MM.1S (cell line): ENCODE measurements around the gene SHISA7.

ENCODE experiments used
- DNase-seq: peaks from one replicate; pipeline ENCODE4 v3.0.0-alpha.2; 2015
- H2AFZ ChIP-seq: fragments of 300-600 bp; sonication (generic); 2 replicates; pipeline ENCODE4 v1.6.0; 2016; ENCODE audit warnings: antibody characterized with exemption, low read length
- H3F3A ChIP-seq: fragments of 300-600 bp; sonication (generic); 2 replicates; pipeline ENCODE4 v1.6.1; 2016; ENCODE audit warnings: mild to moderate bottlenecking, antibody characterized with exemption, low read length, moderate library complexity, mixed read lengths; ENCODE audit not compliant: insufficient read depth
- H3K27ac ChIP-seq: fragments of 300-600 bp; sonication (generic); 2 replicates; pipeline ENCODE4 v1.5.1; 2016; ENCODE audit warnings: mild to moderate bottlenecking, low read length
- H3K27me3 ChIP-seq: fragments of 300-600 bp; sonication (generic); replicated peaks from 2 replicates; pipeline ENCODE4 v1.6.0; 2016; ENCODE audit warnings: low read length; ENCODE audit not compliant: insufficient read depth
- H3K36me3 ChIP-seq: fragments of 300-600 bp; sonication (generic); replicated peaks from 2 replicates; pipeline ENCODE4 v1.6.1; 2016; ENCODE audit warnings: mild to moderate bottlenecking, low read length, mixed read lengths; ENCODE audit not compliant: insufficient read depth
- H3K4me1 ChIP-seq: fragments of 300-600 bp; sonication (generic); 2 replicates; pipeline ENCODE4 v1.6.1; 2016; ENCODE audit warnings: low read length, mixed read lengths
- H3K4me2 ChIP-seq: fragments of 300-600 bp; sonication (generic); 2 replicates; pipeline ENCODE4 v1.6.0; 2016; ENCODE audit warnings: low read depth, low read length
- H3K4me3 ChIP-seq: fragments of 300-600 bp; sonication (generic); 2 replicates; pipeline ENCODE4 v1.5.1; 2016; ENCODE audit warnings: low read length, mixed read lengths
- H3K79me2 ChIP-seq: fragments of 300-600 bp; sonication (generic); 2 replicates; pipeline ENCODE4 v1.6.1; 2016; ENCODE audit warnings: mixed run types, low read length, mixed read lengths
- H3K9ac ChIP-seq: fragments of 300-600 bp; sonication (generic); 2 replicates; pipeline ENCODE4 v1.6.1; 2016; ENCODE audit warnings: low read length, mixed read lengths
- H3K9me2 ChIP-seq: fragments of 300-600 bp; sonication (generic); replicated peaks from 2 replicates; pipeline ENCODE4 v1.6.1; 2016; ENCODE audit warnings: mild to moderate bottlenecking, low read length, mixed read lengths; ENCODE audit not compliant: insufficient read depth
- H3K9me3 ChIP-seq: fragments of 300-600 bp; sonication (generic); replicated peaks from 2 replicates; pipeline ENCODE4 v1.6.1; 2016; ENCODE audit warnings: mild to moderate bottlenecking, low read length, mixed read lengths; ENCODE audit not compliant: insufficient read depth
- H4K20me1 ChIP-seq: fragments of 300-600 bp; sonication (generic); 2 replicates; pipeline ENCODE4 v1.6.1; 2016; ENCODE audit warnings: mild to moderate bottlenecking, low read length, moderate library complexity, mixed read lengths; ENCODE audit not compliant: insufficient read depth
- EZH2 ChIP-seq: fragments of 300-600 bp; sonication (generic); optimal IDR thresholded peaks from 2 replicates; pipeline ENCODE3; 2017; ENCODE audit warnings: low read depth, mild to moderate bottlenecking, antibody characterized with exemption, low read length, mixed read lengths
- EZH2phosphoT487 ChIP-seq: fragments of 300-600 bp; sonication (generic); IDR thresholded peaks from 2 replicates; pipeline ENCODE4 v1.6.1; 2018; ENCODE audit warnings: antibody characterized with exemption, low read length
- TF ChIP-seq, protein P1 (sequence below): fragments of 300-600 bp; sonication (generic); IDR thresholded peaks from 2 replicates; pipeline ENCODE4 v1.5.1; 2016; ENCODE audit warnings: antibody characterized with exemption, low read length, mixed read lengths

The SHISA7 gene

DNA sequence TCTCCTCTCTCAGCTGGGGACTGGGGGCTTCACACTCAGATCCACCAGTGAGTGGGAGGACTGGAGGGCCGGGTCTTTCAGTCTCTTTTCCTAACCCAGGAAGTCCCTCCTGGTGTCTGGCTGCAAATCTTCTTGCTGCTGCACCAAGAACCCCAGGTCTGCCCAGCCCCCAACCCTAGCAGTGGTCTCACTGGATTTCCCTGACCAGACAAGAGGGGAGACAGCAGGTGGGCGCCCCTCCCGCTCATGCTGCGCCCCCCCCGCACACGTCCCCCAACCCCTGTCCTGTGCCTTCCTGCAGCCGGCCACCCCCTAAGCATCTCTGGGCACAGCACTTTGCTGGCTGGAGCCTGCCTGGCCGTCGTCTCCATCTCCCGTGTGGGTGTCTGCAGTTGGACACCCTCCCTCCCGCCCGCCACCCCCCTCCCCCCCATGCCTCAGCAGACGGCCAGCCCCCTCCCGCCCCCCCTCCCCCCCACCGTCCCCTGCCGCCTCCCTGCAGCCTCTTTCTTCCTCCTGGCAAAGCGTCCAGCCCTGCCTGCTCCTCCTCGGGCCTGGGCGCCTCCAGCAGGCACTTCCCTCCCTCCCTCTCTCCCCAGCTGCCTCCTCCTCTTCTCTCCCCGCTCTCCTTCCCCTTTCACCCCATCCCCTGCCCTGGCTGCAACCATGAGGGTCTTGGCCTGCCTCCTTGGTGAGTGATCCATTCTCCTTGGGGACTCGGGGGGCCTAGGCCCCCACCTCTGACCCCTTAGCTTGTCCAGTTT, 45.0 kb upstream of the SHISA7 start, which contains the start of gene SSC5D:
Gene SSC5D (plus strand): TSS at position 513 of the 764 bp plus-strand sequence. CDS start 154 bp downstream, at position 667.
- H3K4me1 ChIP-seq: no peaks in the 10 kb centered on the region
- no peaks in the 10 kb centered on the region for H3K36me3 ChIP-seq
- no peak within 1 kb of the TSS for H3K27ac ChIP-seq
- no peak within 1 kb of the TSS for H3K4me2 ChIP-seq
- no peak for TF ChIP-seq EZH2
- TF ChIP-seq, protein P1, sequence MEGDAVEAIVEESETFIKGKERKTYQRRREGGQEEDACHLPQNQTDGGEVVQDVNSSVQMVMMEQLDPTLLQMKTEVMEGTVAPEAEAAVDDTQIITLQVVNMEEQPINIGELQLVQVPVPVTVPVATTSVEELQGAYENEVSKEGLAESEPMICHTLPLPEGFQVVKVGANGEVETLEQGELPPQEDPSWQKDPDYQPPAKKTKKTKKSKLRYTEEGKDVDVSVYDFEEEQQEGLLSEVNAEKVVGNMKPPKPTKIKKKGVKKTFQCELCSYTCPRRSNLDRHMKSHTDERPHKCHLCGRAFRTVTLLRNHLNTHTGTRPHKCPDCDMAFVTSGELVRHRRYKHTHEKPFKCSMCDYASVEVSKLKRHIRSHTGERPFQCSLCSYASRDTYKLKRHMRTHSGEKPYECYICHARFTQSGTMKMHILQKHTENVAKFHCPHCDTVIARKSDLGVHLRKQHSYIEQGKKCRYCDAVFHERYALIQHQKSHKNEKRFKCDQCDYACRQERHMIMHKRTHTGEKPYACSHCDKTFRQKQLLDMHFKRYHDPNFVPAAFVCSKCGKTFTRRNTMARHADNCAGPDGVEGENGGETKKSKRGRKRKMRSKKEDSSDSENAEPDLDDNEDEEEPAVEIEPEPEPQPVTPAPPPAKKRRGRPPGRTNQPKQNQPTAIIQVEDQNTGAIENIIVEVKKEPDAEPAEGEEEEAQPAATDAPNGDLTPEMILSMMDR: no peak
- no peak for TF ChIP-seq EZH2phosphoT487
- no peaks in the 10 kb centered on the region for H3K9me3 ChIP-seq
- H3F3A ChIP-seq: no peaks in the 10 kb centered on the region
- no peak within 1 kb of the TSS for H3K9ac ChIP-seq
- no peak for DNase-seq
- H3K79me2 ChIP-seq: no peaks in the 10 kb centered on the region
- no peak within 1 kb of the TSS for H3K4me3 ChIP-seq
- H2AFZ ChIP-seq: no peak within 1 kb of the TSS
- H4K20me1 ChIP-seq: no peaks in the 10 kb centered on the region
- no peaks in the 10 kb centered on the region for H3K9me2 ChIP-seq
- H3K27me3 ChIP-seq: peaks cover 86% of the 10 kb centered on the region

DNA sequence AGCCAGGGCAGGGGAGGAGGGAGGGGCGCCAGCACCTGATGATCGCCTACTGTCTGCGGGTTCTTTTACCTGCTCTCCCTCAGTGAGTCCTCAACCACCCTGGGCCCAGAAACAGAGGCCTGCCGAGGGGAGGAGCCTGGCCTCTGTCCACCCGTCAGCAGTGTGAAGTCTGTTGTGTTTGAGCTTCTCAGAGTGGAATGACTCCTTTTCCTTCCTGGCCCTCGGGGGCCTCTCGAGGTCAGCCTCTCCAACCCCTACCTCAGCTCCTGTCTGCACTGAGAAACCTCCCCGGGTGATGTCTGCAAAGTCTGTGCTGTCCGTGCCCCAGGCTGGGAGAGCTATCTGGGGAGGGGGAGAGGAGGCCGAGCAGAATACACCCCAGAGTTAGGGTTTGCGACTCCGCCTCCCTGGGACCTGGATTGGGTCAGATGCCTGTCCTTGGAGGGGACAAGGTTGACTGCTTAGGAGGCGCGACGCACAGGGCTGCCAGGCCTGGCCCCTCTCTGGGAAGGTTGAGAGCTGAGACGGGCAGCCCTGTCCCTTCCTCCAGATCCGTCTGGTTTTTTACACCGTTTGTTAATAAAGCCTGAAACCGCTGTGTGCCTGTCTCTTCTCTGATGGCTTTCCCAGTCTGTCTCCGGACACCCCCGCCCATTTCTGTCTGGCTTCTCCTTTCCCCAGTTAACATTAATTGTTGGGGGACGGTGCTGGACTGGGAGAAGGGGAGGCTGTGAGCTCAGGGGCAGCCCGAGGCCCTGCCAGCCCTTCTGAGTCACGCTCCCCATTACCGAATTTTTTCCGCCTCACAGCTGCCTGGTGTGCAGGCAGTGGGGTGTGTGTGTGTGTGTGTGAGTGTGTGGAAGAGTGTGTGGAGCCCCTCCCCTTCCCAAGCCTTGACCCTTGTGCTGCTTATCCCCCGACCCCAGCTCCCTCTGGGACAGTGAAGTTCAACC, 44.1 kb upstream of the SHISA7 start:
- Histone ChIP-seq H3K27ac (no peak overlapping the region), H3K9ac (no peak overlapping the region), H3F3A (no peaks in the 10 kb centered on the region), H3K9me2 (no peaks in the 10 kb centered on the region), H3K9me3 (no peaks in the 10 kb centered on the region), H3K4me3 (no peak overlapping the region), H3K79me2 (no peaks in the 10 kb centered on the region), H2AFZ (no peak overlapping the region), H3K4me1 (no peaks in the 10 kb centered on the region), H3K27me3 (peaks cover 78% of the 10 kb centered on the region), H3K4me2 (no peak overlapping the region), H3K36me3 (no peaks in the 10 kb centered on the region), H4K20me1 (no peaks in the 10 kb centered on the region)
- no peak for DNase-seq
- TF ChIP-seq EZH2phosphoT487 (no peak), EZH2 (no peak)
- TF ChIP-seq, protein P1: no peak

DNA sequence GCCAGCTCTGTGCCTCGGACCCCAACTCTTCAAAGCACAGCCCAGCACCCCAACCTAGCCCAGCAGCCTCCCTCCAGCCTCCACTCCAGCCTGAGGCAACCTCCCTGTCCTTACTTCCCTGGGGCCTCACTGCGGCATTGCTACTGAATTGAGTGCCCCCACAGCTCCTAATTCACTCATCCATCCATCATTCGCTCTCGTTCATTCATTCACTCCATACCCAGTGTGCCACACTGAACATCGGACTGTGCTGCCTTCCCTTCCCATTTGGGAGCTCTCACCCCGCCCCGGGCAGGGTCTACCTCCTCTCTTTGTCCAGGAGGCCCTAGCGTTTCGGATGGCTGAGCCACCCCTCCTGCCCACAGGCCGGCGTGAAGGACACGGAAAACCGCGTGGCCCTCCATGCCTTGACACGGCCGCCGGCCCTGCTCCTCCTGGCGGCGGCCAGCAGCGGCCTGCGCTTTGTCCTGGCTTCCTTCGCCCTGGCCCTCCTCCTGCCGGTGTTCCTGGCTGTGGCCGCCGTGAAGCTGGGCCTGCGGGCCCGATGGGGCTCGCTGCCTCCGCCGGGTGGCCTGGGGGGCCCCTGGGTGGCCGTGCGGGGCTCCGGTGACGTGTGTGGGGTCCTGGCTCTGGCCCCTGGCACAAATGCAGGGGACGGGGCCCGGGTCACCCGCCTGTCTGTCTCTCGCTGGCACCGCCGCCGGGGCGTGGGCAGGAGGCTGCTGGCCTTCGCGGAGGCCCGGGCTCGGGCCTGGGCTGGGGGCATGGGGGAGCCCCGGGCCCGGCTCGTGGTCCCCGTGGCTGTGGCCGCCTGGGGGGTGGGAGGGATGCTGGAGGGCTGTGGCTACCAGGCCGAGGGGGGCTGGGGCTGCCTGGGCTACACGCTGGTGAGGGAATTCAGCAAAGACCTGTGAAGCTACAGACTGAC, 43.2 kb upstream of the SHISA7 start:
- Histone ChIP-seq H3K4me2 (no peak overlapping the region), H3K36me3 (no peaks in the 10 kb centered on the region), H3F3A (no peaks in the 10 kb centered on the region), H3K4me3 (no peak overlapping the region), H4K20me1 (no peaks in the 10 kb centered on the region), H3K9me3 (no peaks in the 10 kb centered on the region), H3K9ac (no peak overlapping the region), H2AFZ (no peak overlapping the region), H3K79me2 (no peaks in the 10 kb centered on the region), H3K27me3 (peaks cover 68% of the 10 kb centered on the region), H3K9me2 (no peaks in the 10 kb centered on the region), H3K4me1 (no peaks in the 10 kb centered on the region), H3K27ac (no peak overlapping the region)
- TF ChIP-seq EZH2phosphoT487 (no peak), EZH2 (no peak)
- TF ChIP-seq, protein P1: no peak
- DNase-seq: no peak
